UCSD-AML1 (cell line): ENCODE data around the gene SLC22A3.

ENCODE experiments used
- DNase-seq: peaks from one replicate; lab custom pipeline; 2025; ENCODE audit not compliant: unreplicated experiment; lab: John Stamatoyannopoulos, UW

SLC22A3 gene

GRCh38 chr6:160494576-160494975 lies 146.4 kb downstream of the SLC22A3 start:
- DNase-seq: no peak

GRCh38 chr6:160500639-160501038 lies 152.5 kb downstream of the SLC22A3 start:
- no peak for DNase-seq
